ENCODE results near the gene CCDC192. TPM values are rescaled to one million over a fixed set of nuclear protein-coding genes. Genes with fewer than 3 reads are reported as not detected.

The CCDC192 gene
- total RNA-seq, 2 donors from 2014 or later = not detected

DNA sequence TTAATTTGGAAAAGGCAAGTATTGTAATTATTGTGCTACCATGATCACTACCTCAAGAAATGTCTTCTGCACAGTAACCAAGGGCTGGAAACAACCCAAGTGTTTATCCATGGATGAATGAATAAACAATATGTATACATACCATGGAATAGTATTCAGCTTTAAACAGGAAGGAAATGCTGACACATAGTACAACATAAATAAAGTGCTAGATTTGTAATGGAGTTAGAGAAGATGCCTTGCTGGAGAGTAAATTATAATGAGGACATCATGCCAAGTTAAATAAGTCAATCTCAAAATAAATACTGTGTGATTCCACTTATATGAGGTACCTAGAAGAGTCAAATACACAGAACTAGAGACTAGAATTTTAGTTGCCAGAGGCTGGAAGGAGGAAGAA is 160.0 kb downstream of the CCDC192 start:
- no peak overlapping the region for H3K27ac ChIP-seq
- ATAC-seq = no peak

DNA sequence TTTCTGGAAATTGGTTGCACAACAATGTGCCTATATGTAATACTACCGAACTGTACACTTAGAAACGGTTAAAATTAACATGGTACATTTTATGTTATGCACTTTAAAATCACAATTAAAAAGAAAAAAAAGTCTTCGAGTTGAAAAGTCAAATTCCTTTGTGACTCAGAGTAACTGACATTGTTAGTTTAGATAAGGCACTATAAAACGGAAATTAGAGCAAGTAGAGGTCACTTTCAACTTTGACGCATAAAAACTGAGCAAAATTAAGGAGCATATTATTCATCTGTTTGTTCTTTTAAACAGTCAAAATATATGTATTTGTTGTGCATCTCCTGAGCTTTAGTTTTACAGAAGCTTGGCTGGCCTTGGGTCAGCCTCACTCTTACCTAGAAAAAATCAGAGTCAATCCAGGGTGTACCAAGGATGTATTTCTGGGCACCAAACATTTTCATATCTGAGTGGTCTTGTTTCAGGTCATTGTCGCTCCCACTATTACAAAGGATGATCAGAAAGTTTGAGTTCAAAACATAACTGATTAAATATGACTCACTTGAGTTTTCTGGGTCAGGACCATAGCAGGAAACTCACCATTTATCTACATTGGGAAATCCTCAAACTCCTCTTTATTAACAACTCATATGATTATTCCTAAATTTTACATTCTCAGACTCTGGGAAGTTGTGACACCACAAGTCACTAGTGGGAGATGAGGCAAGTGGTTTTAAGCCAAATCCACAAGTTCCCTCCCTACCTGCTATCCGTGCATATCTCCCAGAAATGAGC is 160.6 kb downstream of the CCDC192 start:
- ATAC-seq (no peak), DNase-seq (no peak)
- 73 to 76% methylated on average over 7 of the region's 7 CpGs for WGBS, 2 donors
- H3K36me3 ChIP-seq (replicated peaks in 1 of 2; ENCODE audit: insufficient read depth in 1 of 2, low read depth in 2 of 2) = no peaks in the 10 kb centered on the region
- intact Hi-C loops (cut with DNase I) = no loop called here
- H3K9me3 ChIP-seq = no peaks in the 10 kb centered on the region
- no peaks in the 10 kb centered on the region for H3K4me1 ChIP-seq
- no peaks in the 10 kb centered on the region for H3K27me3 ChIP-seq
- TF ChIP-seq POLR2A (IDR thresholded peaks at IDR 0.05) = no peak
- TF ChIP-seq, protein P1, sequence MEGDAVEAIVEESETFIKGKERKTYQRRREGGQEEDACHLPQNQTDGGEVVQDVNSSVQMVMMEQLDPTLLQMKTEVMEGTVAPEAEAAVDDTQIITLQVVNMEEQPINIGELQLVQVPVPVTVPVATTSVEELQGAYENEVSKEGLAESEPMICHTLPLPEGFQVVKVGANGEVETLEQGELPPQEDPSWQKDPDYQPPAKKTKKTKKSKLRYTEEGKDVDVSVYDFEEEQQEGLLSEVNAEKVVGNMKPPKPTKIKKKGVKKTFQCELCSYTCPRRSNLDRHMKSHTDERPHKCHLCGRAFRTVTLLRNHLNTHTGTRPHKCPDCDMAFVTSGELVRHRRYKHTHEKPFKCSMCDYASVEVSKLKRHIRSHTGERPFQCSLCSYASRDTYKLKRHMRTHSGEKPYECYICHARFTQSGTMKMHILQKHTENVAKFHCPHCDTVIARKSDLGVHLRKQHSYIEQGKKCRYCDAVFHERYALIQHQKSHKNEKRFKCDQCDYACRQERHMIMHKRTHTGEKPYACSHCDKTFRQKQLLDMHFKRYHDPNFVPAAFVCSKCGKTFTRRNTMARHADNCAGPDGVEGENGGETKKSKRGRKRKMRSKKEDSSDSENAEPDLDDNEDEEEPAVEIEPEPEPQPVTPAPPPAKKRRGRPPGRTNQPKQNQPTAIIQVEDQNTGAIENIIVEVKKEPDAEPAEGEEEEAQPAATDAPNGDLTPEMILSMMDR (IDR thresholded peaks at IDR 0.05) = no peak
- H3K4me3 ChIP-seq = no peak overlapping the region
- H3K27ac ChIP-seq = no peak overlapping the region

More for the DNA sequence above, 160.0 kb downstream of the CCDC192 start:
- H3K4me3 ChIP-seq = no peak overlapping the region
- no peak for TF ChIP-seq POLR2A (IDR thresholded peaks at IDR 0.05)
- TF ChIP-seq, protein P1 (IDR thresholded peaks at IDR 0.05) = no peak
- H3K4me1 ChIP-seq = no peaks in the 10 kb centered on the region
- H3K27me3 ChIP-seq = no peaks in the 10 kb centered on the region
- intact Hi-C loops (cut with DNase I) = no loop called here
- no peaks in the 10 kb centered on the region for H3K9me3 ChIP-seq
- no peak for DNase-seq
- no peaks in the 10 kb centered on the region for H3K36me3 ChIP-seq (replicated peaks in 1 of 2; ENCODE audit: insufficient read depth in 1 of 2, low read depth in 2 of 2)

DNA sequence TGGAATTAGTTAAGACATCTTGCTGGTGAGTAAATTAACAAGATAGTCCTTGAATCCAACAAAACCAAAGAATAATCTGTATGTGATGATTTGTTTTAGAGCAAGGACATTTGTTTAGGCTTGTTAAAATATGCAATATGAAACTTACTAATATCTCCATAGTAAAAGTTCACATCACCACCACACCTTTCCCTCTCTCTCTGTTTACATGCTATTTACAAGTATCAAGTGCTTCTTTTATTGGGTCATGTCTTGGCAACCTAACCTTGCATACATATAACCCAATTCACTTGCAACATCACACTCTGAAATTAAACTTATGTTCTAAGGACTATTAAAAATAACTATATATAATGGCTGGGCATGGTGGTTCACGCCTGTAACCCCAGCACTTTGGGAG is 161.3 kb downstream of the CCDC192 start:
- no peak for DNase-seq
- Histone ChIP-seq H3K27ac (no peak overlapping the region), H3K9me3 (no peaks in the 10 kb centered on the region), H3K4me1 (no peaks in the 10 kb centered on the region), H3K36me3 (replicated peaks in 1 of 2; ENCODE audit: insufficient read depth in 1 of 2, low read depth in 2 of 2) (no peaks in the 10 kb centered on the region), H3K27me3 (no peaks in the 10 kb centered on the region), H3K4me3 (no peak overlapping the region)
- no peak for ATAC-seq
- intact Hi-C loops (cut with DNase I) = no loop called here
- WGBS, 2 donors = 100% methylated on average over 1 of the region's 1 CpG
- TF ChIP-seq, protein P1 (IDR thresholded peaks at IDR 0.05) = no peak
- no peak for TF ChIP-seq POLR2A (IDR thresholded peaks at IDR 0.05)

DNA sequence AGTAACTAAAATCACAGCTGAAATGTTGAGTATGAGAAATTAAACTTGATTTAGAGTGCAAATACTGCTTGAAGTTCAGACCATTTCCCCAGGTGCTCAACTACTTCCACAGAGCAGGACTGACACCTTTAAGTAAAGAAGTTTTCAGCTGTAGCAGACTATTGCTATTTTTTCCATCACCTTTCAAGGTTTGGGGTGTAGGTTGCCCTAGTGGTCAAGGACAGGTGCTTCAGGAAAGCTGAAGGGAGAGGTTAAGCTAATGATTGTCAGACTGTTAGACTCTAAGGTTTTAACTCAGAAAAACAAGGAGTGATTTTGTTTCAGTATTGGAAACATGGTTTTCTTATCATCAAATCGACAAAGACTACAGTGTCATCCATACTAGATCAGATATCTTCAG is 162.1 kb downstream of the CCDC192 start:
- intact Hi-C loops (cut with DNase I) = no loop called here
- Histone ChIP-seq H3K9me3 (no peaks in the 10 kb centered on the region), H3K4me1 (no peaks in the 10 kb centered on the region), H3K4me3 (no peak overlapping the region), H3K36me3 (replicated peaks in 1 of 2; ENCODE audit: insufficient read depth in 1 of 2, low read depth in 2 of 2) (no peaks in the 10 kb centered on the region), H3K27me3 (no peaks in the 10 kb centered on the region), H3K27ac (no peak overlapping the region)
- no peak for ATAC-seq
- no peak for TF ChIP-seq POLR2A (IDR thresholded peaks at IDR 0.05)
- TF ChIP-seq, protein P1 (IDR thresholded peaks at IDR 0.05) = no peak
- no peak for DNase-seq
- WGBS, 2 donors = 23 to 28% methylated on average over 1 of the region's 1 CpG
